Hepatic stellate cell (primary cell): ENCODE measurements around the gene ICAM1.

Experiments used
- DNase-seq: peaks from one replicate; pipeline ENCODE4 v3.0.0; 2011; ENCODE audit warnings: low spot score

ICAM1 gene

DNA sequence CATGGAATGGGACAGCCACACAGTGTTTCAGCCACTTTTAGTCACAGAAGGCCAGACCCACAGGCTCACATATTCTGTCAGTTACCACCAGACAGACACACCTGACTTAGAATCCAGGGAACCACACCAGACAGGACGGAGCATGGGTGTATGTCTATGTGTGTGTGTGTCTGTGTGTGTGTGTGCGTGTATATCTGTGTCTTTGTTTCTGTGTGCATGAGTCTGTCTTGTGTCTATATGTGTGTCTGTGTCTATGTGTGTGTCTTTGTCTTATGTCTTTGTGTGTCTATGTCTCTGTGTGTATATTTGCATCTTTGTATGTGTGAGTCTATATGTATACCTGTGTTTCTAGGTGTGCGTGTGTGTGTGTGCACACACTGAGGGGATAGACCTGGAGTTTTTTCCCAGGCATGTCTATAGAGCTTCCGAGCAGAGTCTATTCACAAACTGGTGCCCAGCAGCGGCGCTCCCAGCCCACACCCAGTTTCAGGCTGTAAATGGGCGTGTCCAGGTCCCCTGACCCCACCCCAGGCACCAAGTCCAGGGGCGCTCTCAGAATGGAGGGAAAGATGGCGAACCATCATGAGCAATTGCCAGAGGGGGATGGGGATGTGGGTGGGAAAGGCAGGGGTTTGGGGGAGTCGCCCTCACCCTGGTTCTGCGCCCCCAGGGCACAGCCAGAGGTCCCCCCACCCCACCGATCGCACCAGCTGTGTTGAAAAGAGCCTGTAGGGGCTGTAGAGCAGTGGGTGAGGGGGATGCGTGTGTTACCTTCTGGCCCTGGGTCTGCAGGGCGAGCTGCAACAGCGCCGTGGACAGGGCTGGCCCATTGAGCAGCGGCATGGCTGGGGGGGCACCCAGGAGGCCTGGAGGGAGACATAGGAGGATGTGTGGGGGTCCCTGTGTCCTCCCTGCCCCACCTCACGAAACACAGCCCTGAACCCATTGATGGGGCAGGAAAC lies 51.2 kb downstream of the ICAM1 start:
- DNase-seq, result no peak

DNA sequence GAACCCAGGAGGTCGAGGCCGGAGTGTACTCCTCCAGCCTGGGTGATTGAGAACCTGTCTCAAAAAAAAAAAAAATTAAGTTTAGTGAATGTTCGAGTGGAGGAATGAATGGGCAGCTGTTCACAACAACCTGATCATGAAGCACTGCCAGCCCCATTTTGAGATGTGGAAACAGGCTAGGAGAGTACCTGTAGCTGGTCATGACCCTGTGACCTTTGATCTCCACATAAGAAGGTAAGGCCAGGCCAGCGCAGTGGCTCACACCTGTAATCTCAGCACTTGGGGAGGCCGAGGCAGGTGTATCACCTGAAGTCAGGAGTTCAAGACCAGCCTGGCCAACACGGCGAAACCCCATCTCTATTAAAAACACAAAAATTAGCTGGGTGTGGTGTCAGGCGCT lies 54.8 kb downstream of the ICAM1 start:
- DNase-seq, result no peak

DNA sequence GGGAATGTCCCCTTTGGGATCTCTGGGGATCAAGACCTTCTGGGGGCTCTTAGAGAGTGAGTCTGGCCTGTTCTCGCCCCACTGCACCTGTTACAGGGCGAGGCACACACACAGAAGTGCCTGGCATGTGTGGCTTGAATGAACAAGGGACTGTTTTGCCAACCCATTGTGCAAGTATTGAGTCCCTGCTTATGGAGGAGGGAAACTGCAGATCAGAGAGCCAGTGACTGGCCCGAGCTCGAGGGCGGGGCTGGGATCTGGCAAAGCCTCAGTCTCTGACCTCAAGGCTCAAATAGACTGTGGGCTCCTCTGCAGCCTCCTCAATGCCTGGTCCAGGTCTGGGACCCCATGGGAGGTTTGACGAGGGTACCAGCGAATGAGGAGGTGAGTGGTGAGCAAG lies 56.9 kb downstream of the ICAM1 start:
- no peak for DNase-seq

DNA sequence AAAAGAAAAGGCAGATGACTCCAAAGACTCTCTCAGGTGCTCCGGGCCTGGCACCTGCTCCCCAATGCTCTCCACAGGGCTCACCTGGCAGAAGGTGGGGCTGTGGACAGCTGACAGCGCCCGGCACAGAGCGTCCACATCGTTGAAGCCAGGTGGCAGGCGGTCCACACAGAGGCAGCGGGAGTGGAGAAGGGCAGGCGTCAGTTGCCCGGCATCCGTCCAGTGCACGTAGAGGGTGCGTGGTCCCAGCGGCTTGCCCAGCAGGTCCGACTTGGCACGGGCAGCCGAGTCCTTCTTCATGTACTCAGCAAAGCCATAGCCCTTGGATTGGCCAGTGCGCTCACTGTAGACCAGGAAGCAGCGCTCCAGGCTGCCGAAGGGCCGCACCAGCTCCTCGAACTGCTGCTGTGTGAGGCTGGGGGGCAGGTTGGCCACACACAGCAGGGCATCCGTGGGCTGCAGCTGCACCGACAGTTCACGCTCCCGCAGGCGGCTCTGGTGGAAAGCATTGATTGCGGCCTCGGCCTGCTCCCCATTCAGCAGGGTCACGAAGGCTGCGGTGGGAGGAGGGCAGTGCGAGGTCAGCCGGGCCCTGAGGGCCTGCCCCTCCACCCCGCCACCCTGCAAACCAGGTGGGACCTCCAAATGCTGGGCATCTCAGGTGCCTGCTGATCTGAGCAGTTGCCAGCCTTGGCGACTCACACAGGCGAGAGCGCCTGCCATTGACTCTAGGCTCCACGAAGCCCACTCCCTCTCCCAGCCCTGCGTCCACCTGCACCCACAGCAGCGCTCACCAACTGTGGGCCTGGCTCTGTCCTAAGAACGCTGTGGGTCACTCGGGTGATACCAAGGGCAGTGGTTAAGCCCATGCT lies 57.9 kb downstream of the ICAM1 start:
- no peak for DNase-seq

DNA sequence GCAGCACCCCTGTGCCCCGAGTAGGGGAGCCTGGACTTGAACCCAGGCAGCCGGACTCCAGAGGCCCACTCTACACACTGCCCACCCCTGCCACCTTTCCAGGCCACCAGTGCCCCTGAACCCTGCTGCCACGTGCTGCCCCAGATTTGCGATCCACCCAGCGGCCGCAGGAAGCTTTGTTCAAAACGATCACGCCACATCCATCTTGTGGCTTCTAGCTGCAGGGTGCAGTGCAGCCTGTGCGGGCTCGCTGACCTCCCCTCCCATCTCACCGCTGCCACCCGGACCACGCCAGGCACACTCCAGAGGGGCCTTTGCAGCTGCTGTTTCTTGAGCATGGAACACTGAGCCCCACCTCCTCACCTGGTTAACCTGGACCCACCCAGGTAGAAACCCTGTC lies 58.6 kb downstream of the ICAM1 start:
- no peak for DNase-seq

DNA sequence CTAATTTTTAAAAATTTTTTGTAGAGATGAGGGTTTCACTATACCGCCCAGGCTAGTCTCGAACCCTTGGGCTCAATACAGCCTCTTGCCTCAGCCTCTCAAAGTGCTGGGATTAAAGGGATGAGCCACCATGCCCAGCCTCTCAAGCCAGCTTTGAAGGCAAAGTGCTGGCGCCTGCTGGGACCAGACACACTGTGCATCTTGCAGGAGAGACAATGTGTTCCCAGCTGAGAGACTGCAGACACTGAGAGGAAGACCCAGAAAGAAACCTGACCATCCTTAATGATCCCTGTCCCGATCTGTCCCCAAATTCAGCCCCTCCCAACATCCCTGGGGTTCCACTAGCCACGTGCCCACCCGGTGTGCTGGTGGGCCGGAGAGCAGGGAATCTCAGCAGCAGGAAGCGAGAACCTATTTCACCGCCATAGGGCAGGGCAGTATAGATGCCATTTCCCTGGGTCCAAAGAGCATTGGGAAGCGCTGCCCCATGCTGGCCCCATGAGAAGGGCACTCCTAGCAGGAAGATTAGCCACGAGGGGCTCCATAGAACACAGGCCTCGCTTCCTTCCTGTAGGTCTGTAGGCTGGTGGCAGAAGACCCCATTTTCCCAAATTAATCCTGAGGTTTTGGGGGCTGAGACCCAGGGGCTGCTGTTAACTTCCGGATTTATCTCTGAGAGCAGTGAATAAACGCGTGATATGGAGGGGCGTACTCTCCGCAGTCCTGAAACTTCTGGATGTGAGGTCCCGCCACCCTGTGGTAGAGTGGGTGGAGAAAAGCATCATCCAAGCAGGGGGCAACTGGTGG lies 61.4 kb downstream of the ICAM1 start:
- DNase-seq, result no peak

DNA sequence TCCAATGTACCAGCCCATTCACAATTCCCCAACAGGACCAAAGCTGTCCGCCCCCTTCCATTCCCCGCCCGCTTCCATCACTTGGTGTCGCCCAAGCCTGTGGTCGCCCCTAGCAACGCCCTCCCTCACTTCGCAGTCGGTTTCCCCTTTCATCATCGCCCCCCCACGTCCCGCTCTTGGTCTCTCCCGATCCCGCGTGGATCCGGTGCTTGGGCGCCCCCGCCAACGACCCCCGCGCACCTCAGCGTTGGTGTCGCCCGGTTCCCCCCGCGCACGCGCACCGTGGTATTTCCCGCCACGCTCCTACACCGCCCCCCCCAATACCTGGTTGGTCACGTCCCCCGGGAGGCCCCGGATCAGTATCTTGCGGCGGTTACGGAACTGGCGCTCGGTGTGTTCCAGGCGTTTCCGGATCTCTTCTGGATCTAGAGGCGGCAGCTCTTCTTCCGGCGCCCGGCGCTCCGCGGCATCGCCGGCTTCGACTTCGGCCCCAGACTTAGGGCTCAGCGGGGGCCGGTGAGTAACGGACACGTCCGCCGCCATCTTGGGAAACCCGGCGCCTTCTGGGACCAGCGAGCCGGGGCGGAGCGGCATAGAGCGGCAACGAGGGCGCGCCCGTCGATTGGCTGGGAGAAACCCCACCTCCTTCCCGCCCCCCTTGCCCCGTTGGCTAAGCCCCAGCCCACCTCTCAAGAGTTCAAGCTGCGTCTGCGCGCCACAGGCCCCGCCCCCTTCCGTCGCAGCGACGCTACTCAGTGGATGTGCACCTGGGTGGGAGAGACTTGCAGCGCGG lies 62.2 kb downstream of the ICAM1 start, which contains the start of gene RAVER1:
RAVER1 (minus strand) TSS at position 565 of the 793 bp plus-strand sequence; CDS start at position 543, 22 bp downstream.
- DNase-seq, result peak; percentile 99

DNA sequence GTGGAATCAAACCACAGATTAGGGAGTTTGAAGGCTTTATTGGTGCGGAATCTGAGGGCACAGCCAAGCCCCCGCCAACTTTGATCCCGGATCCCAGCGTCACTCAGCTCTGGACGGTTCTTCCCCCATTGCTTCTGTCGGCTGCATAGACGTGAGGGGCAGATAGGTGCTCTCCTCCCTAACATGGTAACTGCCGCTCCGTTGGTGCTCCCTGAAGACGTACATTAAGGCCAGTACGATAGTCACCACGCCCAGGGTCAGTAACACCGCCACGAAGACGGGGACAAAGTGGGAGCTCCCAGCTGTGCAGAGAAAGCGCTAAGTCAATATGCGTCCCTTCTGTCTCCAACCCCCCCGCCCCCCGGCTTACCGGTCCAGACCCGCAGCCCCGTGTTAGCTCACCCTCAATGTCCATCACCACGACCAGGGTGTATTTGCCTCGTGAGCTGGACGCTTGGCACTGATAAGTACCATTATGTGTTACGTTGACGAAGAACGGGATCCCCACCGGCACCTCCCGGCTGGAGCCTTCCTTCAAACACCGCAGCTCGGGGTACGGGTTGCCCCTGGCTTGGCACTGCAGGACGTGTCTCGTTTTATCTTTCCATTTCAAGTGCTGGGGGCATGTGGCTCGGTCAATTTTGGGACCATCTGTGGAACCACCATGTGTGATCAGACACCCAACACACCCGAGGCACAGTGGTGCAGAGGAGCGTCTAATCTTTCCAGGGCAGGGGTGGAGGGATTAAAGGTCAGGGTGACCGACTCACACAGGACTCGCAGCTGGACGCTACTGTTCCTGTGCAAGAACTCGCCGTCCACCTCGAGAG lies 63.1 kb downstream of the ICAM1 start:
- no peak for DNase-seq

DNA sequence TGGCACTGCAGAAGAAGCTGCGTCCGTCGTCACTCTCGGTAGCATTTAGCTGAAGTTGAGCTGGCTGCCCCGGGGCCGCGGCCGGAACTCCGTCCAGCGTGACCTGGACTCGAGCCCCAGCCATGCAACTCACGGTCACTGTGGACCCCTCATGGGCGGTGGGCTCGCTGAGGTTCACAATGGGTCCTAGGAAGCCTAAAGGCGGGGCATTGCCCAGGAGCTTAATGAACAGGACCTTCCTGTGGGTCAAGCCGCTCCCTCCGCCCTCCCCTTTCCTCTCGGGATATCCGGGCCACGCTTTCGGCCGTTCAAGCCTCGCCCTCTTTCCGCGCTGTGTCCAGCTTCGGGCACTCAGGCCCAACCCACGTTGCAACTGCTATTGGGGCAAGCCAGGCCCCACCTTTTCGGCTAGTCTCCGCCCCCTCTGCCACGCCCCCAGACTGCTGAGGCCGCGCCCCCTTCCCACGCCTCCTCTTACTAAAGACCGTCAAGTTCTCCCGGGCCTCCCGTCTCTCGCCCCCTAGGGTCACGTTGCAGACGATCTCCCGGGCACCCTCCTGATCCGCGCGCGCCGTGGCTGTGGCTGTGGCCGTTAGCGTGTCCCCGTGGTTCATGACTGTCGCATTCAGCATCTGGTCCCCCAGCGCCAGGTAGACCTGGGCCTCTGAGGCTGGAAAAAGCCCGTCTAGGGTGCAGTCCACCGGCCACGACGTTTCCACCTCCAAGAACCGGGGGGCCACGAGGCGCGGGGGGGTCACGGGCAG lies 63.9 kb downstream of the ICAM1 start:
- DNase-seq, result peak; percentile 94

DNA sequence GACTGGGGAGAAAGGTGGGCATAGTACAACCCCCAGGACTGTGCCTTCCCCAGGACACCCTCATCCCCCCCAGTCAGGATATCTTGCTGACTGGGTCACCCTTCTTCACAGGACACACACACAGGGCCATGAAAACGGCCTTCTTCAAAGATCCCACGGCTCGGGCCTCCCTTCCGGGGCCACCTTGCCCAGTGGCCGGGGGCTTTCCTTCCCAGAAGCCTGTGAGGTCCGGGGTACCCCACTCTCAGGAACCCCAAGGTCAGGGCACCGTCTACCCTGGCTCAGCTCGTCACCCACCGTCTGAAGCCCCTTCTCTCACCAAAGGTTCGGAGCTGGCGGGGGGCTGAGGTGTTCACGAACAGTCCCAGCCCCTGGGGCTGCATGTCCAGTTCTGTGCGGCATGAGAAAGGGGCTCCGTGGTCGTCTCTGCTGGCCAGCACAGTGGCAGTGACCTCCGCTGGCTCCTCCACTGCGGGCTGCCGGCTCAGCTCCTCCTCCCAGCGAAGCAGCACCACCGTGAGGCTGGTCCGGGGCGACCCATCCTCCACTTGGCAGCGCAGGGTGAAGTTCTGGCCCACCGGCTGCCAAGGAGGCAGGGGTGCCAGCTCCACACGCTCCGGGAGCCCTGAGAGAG lies 64.5 kb downstream of the ICAM1 start:
- DNase-seq, result no peak
